K562 (cell line): ENCODE results near the gene SYNJ2. TPM values are rescaled to one million over a fixed set of nuclear protein-coding genes. Genes with fewer than 3 reads are reported as not detected.

ENCODE experiments used
- ATAC-seq: fragments of 200-7000 bp; cut with Tn5 transposase; 3 replicates; pipeline ENCODE4 v1.9.1; 2020; ENCODE audit warnings: moderate library complexity
- BruUV-seq: library from RNA; stranded (reverse); fragments of 400-500 nt; replicated peaks from 2 replicates; lab custom pipeline; 2021; lab: Mats Ljungman, UMichigan
- CTCF ChIA-PET: fragments of 300-600 bp; formaldehyde crosslinking; extraction: SDS; loops from one replicate; lab custom pipeline; 2021; ENCODE audit warnings: low intra/inter-chr PET ratio; lab: Yijun Ruan, JAX
- POLR2A ChIA-PET: fragments of 300-600, 350-650 bp; sonication (Branson Sonifier 250); formaldehyde crosslinking; extraction: SDS; loops from one replicate; lab custom pipeline; 2021; ENCODE audit warnings: antibody characterized with exemption, inconsistent platforms; lab: Yijun Ruan, JAX
- DNase-seq, 4 experiments: peaks; one replicate each; pipeline versions ENCODE4 v3.0.0 to v3.0.0-alpha.2; 2011 to 2018; ENCODE audit warnings: low spot score in 3 of 4, mixed read lengths in 3 of 4; ENCODE audit errors: extremely low read depth in 1 of 4
- FAIRE-seq: peaks from 2 replicates; lab custom pipeline; 2011; peaks lifted over from hg19 to GRCh38; lab: Jason Lieb, UNC
- H2AFZ ChIP-seq: 2 replicates; pipeline ENCODE4 v1.6.0; 2011; ENCODE audit warnings: low read depth, low read length, control low read depth, inconsistent platforms
- H3K27ac ChIP-seq: fragments of 200-600 bp; 3 replicates; pipeline ENCODE4 v1.8.0; 2011; ENCODE audit warnings: low read depth, mild to moderate bottlenecking, control low read depth, inconsistent platforms, low read length, moderate library complexity, mixed read lengths; ENCODE audit errors: extremely low read depth
- H3K27me3 ChIP-seq, 2 experiments: fragments of 300-600 bp in 1 of 2; 2 replicates in 1 of 2; 3 replicates in 1 of 2; pipeline versions ENCODE4 v1.6.0 to v1.8.0; 2011; ENCODE audit warnings: inconsistent platforms in 2 of 2, low read length in 2 of 2, mild to moderate bottlenecking in 1 of 2, mixed read lengths in 1 of 2, moderate library complexity in 1 of 2; ENCODE audit not compliant: control insufficient read depth in 2 of 2, insufficient read depth in 2 of 2
- H3K36me3 ChIP-seq: fragments of 300-600 bp; 3 replicates; pipeline ENCODE4 v1.8.0; 2011; ENCODE audit warnings: mild to moderate bottlenecking, low read length, inconsistent platforms; ENCODE audit not compliant: control insufficient read depth, insufficient read depth
- H3K4me1 ChIP-seq, 2 experiments: fragments of 200-600 bp in 1 of 2; replicated peaks in 1 of 2; 2 replicates in 1 of 2; 3 replicates in 1 of 2; pipeline versions ENCODE4 v1.5.1 to v1.8.0; 2011; ENCODE audit warnings: inconsistent platforms in 2 of 2, low read length in 2 of 2, mild to moderate bottlenecking in 1 of 2, mixed read lengths in 1 of 2, moderate library complexity in 1 of 2; ENCODE audit not compliant: control insufficient read depth in 2 of 2, insufficient read depth in 2 of 2
- H3K4me2 ChIP-seq: 2 replicates; pipeline ENCODE4 v1.6.1; 2011; ENCODE audit warnings: low read length, control low read depth, inconsistent platforms, mixed read lengths; ENCODE audit not compliant: insufficient read depth
- H3K4me3 ChIP-seq: fragments of 200-600 bp; sonication (generic), shearing (Covaris generic); 2 replicates; pipeline ENCODE4 v1.5.1; 2016; ENCODE audit warnings: control low read depth, inconsistent platforms
- H3K79me2 ChIP-seq: fragments of 200-600 bp; 3 replicates; pipeline ENCODE4 v1.8.0; 2011; ENCODE audit warnings: low read length, inconsistent platforms; ENCODE audit not compliant: control insufficient read depth, insufficient read depth
- H3K9ac ChIP-seq, 2 experiments: 2 replicates each; pipeline versions ENCODE4 v1.6.0 to v1.6.1; 2011; ENCODE audit warnings: low read depth in 2 of 2, low read length in 2 of 2, control low read depth in 1 of 2, inconsistent platforms in 1 of 2, mild to moderate bottlenecking in 1 of 2, mixed read lengths in 1 of 2; ENCODE audit not compliant: insufficient read depth in 1 of 2
- H3K9me1 ChIP-seq: one replicate; pipeline ENCODE4 v1.6.0; 2011; ENCODE audit warnings: inconsistent platforms, mild to moderate bottlenecking, low read length, moderate library complexity; ENCODE audit not compliant: control insufficient read depth, insufficient read depth
- H3K9me3 ChIP-seq: replicated peaks from 2 replicates; pipeline ENCODE4 v1.5.1; 2011; ENCODE audit warnings: low read depth, low read length, inconsistent platforms; ENCODE audit not compliant: control insufficient read depth, insufficient read depth
- H4K20me1 ChIP-seq: replicated peaks from 2 replicates; pipeline ENCODE4 v1.6.1; 2011; ENCODE audit warnings: low read length, inconsistent platforms, mixed read lengths; ENCODE audit not compliant: control insufficient read depth, insufficient read depth
- ELF2 ChIP-seq: fragments of 250-450 bp; sonication (Bioruptor Pico); IDR thresholded peaks from 2 replicates; pipeline ENCODE4 v1.5.0; 2021; ENCODE audit warnings: mild to moderate bottlenecking
- GTF2F1 ChIP-seq: IDR thresholded peaks from 2 replicates; pipeline ENCODE4 v1.6.1; 2011; ENCODE audit warnings: low read depth, low read length, improper control_type of control experiment
- HMGN3 ChIP-seq: IDR thresholded peaks from 2 replicates; pipeline ENCODE4 v1.6.1; 2011; ENCODE audit warnings: borderline replicate concordance, low read depth, mild to moderate bottlenecking, mixed read lengths, low read length; ENCODE audit not compliant: insufficient read length; ENCODE audit errors: extremely low read depth
- JUNB ChIP-seq: fragments of 450-650 bp; formaldehyde crosslinking; conservative IDR thresholded peaks from 2 replicates; pipeline ENCODE4 v1.4.0; 2020; ENCODE audit warnings: mild to moderate bottlenecking
- NCOA2 ChIP-seq, 2 experiments: fragments of 450-650 bp; IDR thresholded peaks; 2 replicates each; pipeline ENCODE4 v1.6.1; 2018; ENCODE audit warnings: mild to moderate bottlenecking in 2 of 2, moderate library complexity in 1 of 2; ENCODE audit not compliant: partially characterized antibody in 2 of 2
- TAF9B ChIP-seq: fragments of 450-650 bp; IDR thresholded peaks from 2 replicates; pipeline ENCODE4 v1.6.1; 2018; ENCODE audit warnings: mild to moderate bottlenecking; ENCODE audit not compliant: partially characterized antibody
- THRAP3 ChIP-seq: fragments of 450-650 bp; IDR thresholded peaks from 2 replicates; pipeline ENCODE4 v1.6.1; 2016; ENCODE audit warnings: mild to moderate bottlenecking, inconsistent platforms, borderline replicate concordance
- ZNF23 ChIP-seq: fragments of 250-450 bp; sonication (Bioruptor Pico); IDR thresholded peaks from 2 replicates; pipeline ENCODE4 v1.4.0; 2020; ENCODE audit warnings: mild to moderate bottlenecking
- ZNF316 ChIP-seq: fragments of 450-650 bp; IDR thresholded peaks from 2 replicates; pipeline ENCODE4 v1.6.1; 2016
- ZSCAN32 ChIP-seq: fragments of 450-650 bp; formaldehyde crosslinking; IDR thresholded peaks from 2 replicates; pipeline ENCODE4 v1.4.0; 2020; ENCODE audit warnings: mild to moderate bottlenecking, moderate library complexity
- WGBS: fragments of 100-300 bp; shearing (Covaris generic); methylation state at CpG from one replicate; pipeline ENCODE4 v1.1.6; 2016; ENCODE audit warnings: low coverage, mixed read lengths; ENCODE audit not compliant: insufficient coverage; ENCODE audit errors: missing lambda C conversion rate; 5-methylcytosine and 5-hydroxymethylcytosine counted together
- in situ Hi-C: fragments of 300-500 bp; cut with MboI; formaldehyde crosslinking; loops from 4 replicates; pipeline ENCODE4 v1.15.0; 2018; ENCODE audit warnings: inconsistent platforms, mixed read lengths
- intact Hi-C: fragments of 100-400 bp; cut with micrococcal nuclease; formaldehyde crosslinking; loops from 2 replicates; pipeline ENCODE4 v1.14.2; 2022
- polyA plus RNA-seq, 8 experiments: library from polyadenylated mRNA; depleted of rRNA in 4 of 8; stranded (reverse) in 5 of 8; unstranded in 3 of 8; fragments of >200 nt; fragmentation: Nextera tagmentation in 2 of 8; fragmentation: Illumina TruSeq in 1 of 8; extraction: Ambion mirVana in 2 of 8; extraction: Trizol in 1 of 8; gene quantifications; 2 replicates each; pipeline versions ENCODE4 v1.2.1 to v1.2.3, GENCODE V29; 2011 to 2014; ENCODE audit warnings: inconsistent platforms in 1 of 8, missing spikeins in 1 of 8
- total RNA-seq, 7 experiments: library from RNA; depleted of rRNA in 6 of 7; stranded (reverse); fragments of >200 nt in 6 of 7; fragmentation: Illumina TruSeq in 2 of 7; extraction: Trizol in 2 of 7; gene quantifications; 2 replicates each; pipeline versions ENCODE4 v1.2.1 to v1.2.3, GENCODE V29; 2011 to 2021; ENCODE audit warnings: low replicate concordance in 1 of 7
- TF ChIP-seq, protein P1 (sequence below): fragments of 450-650 bp; formaldehyde crosslinking; IDR thresholded peaks from 2 replicates; pipeline ENCODE4 v1.4.0; 2020; ENCODE audit warnings: mild to moderate bottlenecking, moderate library complexity
- TF ChIP-seq, protein P2 (sequence below): fragments of 450-650 bp; formaldehyde crosslinking; conservative IDR thresholded peaks from 2 replicates; pipeline ENCODE4 v1.4.0; 2022; ENCODE audit warnings: mild to moderate bottlenecking, missing genetic modification characterization
- TF ChIP-seq, protein P3 (sequence below): sonication (generic); formaldehyde crosslinking; IDR thresholded peaks from 2 replicates; pipeline ENCODE4 v1.8.1; 2023; ENCODE audit warnings: mild to moderate bottlenecking, missing genetic modification reagents

Gene SYNJ2
- total and polyA plus RNA-seq, 9 of the 15 experiments (the other 6 are each of a cell fraction or from before 2014, with no cell fraction given): 3.0 to 27.7 (median 17.8) TPM

DNA sequence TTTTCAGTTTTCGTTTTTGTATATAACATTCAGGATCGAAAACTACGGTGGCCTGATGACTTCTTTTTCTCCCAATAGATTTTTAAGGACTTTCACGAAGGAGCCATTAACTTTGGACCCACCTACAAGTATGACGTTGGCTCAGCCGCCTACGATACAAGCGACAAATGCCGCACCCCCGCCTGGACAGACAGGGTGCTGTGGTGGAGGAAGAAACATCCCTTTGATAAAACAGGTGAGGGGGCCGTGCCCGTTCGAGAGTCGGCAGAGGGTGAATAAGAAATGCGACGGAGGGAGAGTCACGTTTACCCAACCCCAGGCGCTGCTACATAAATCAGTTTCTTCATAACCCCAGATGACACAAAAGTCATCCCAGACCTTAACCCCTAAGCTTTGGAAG lies 94.9 kb downstream of the SYNJ2 start:
- ChIA-PET CTCF (no interaction called here), POLR2A (interaction anchor here (0.9 to 3.5 kb wide), 3 partner anchors 10 to 22 kb away, joined by 3 to 14 read pairs (median 4); no protein-coding TSS in a partner anchor)
- Histone ChIP-seq H3K36me3 (peaks cover 57% of the 10 kb centered on the region), H3K9ac (no peak overlapping the region), H3K4me2 (no peak overlapping the region), H4K20me1 (no peaks in the 10 kb centered on the region; the same call in 1 of the 2 replicates), H3K4me3 (no peak overlapping the region), H3K9me3 (no peaks in the 10 kb centered on the region), H3K9me1 (peaks cover 3% of the 10 kb centered on the region), H3K27ac (no peak overlapping the region), H3K4me1 (peaks cover 3 to 4% of the 10 kb centered on the region in 2 experiments; a peak in 4 of 5 replicates), H2AFZ (no peak overlapping the region), H3K79me2 (no peaks in the 10 kb centered on the region), H3K27me3 (no peaks in the 10 kb centered on the region)
- FAIRE-seq: no peak
- DNase-seq: no peak
- WGBS: 85% methylated on average over 18 of the region's 18 CpGs
- in situ Hi-C loops: no loop called here
- ATAC-seq: no peak
- intact Hi-C loops: no loop called here
- no peak for TF ChIP-seq ZNF316
- TF ChIP-seq THRAP3: no peak
- TF ChIP-seq ZNF23: no peak
- TF ChIP-seq JUNB (CRISPR knock-in tag): no peak
- TF ChIP-seq NCOA2 (IDR thresholded peaks at IDR 0.05; ENCODE audit: partially characterized antibody in 2 of 2): no peak
- TF ChIP-seq ELF2 (CRISPR knock-in tag): no peak
- no peak for TF ChIP-seq ZSCAN32 (CRISPR knock-in tag)
- TF ChIP-seq, protein P1, sequence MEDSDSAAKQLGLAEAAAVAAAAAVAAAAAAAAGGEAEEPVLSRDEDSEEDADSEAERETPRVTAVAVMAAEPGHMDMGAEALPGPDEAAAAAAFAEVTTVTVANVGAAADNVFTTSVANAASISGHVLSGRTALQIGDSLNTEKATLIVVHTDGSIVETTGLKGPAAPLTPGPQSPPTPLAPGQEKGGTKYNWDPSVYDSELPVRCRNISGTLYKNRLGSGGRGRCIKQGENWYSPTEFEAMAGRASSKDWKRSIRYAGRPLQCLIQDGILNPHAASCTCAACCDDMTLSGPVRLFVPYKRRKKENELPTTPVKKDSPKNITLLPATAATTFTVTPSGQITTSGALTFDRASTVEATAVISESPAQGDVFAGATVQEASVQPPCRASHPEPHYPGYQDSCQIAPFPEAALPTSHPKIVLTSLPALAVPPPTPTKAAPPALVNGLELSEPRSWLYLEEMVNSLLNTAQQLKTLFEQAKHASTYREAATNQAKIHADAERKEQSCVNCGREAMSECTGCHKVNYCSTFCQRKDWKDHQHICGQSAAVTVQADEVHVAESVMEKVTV (CRISPR knock-in tag): no peak
- TF ChIP-seq, protein P2, sequence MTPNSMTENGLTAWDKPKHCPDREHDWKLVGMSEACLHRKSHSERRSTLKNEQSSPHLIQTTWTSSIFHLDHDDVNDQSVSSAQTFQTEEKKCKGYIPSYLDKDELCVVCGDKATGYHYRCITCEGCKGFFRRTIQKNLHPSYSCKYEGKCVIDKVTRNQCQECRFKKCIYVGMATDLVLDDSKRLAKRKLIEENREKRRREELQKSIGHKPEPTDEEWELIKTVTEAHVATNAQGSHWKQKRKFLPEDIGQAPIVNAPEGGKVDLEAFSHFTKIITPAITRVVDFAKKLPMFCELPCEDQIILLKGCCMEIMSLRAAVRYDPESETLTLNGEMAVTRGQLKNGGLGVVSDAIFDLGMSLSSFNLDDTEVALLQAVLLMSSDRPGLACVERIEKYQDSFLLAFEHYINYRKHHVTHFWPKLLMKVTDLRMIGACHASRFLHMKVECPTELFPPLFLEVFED: no peak
- TF ChIP-seq TAF9B: no peak
- TF ChIP-seq, protein P3, sequence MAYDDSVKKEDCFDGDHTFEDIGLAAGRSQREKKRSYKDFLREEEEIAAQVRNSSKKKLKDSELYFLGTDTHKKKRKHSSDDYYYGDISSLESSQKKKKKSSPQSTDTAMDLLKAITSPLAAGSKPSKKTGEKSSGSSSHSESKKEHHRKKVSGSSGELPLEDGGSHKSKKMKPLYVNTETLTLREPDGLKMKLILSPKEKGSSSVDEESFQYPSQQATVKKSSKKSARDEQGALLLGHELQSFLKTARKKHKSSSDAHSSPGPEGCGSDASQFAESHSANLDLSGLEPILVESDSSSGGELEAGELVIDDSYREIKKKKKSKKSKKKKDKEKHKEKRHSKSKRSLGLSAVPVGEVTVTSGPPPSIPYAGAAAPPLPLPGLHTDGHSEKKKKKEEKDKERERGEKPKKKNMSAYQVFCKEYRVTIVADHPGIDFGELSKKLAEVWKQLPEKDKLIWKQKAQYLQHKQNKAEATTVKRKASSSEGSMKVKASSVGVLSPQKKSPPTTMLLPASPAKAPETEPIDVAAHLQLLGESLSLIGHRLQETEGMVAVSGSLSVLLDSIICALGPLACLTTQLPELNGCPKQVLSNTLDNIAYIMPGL: no peak
- no peak for TF ChIP-seq HMGN3
- no peak for TF ChIP-seq GTF2F1
- no TSS peak for BruUV-seq
